Activated CD4-positive, alpha-beta T cell treated with anti-CD3 and anti-CD28 coated beads, Interleukin-2, amount 50 U/mL, for 1 hour (primary cell): Measurements from ENCODE around the gene C17orf107.
"Not testable (repeated sequence)": the region's sequence is repeated elsewhere in the genome, so short reads cannot be mapped to it uniquely, and the experiment has no call there.

ENCODE experiments used
- DNase-seq: peaks from one replicate; pipeline ENCODE4 v3.0.0-alpha.2; 2020

The C17orf107 gene

DNA sequence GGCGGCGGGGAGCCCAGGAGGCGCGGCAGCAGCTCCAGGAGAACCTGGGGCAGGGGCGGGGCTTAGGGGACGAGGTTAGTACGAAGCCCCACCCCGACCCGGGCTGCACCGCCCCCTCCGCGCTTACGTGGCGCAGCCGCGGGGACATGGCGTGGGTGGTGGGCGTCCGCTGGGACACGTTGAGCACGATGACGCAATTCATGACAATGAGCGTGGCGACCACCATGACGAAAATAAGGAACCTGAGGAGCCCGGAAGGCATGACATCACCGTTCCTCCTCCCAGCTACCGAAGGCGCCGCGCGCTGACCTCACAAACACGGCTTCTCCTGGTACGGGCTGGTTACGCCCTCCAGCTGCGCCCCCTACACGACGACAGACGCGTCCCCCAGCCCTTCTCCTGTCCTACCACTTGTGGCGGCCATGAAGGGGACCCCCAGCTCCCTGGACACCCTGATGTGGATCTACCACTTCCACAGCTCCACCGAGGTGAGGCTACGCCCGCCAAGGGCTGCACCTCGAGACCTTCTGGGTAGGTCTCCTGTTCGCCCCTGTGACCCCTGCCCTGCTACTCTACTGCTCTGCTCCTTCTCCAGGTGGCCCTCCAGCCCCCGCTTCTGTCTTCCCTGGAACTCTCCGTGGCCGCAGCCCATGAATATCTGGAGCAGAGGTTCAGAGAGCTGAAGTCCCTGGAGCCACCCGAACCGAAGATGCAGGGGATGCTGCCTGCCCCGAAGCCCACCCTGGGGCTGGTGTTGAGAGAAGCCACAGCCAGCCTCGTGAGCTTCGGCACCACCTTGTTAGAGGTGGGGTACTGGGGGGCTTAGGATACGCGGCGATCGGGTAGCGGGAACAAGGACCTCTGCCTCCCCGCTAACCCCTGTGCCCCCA, at the start of gene C17orf107:
TSS of gene C17orf107 (plus strand) at position 196 of the 890 bp plus-strand sequence. CDS start at position 423, 227 bp downstream.
- DNase-seq: peak; percentile 94

DNA sequence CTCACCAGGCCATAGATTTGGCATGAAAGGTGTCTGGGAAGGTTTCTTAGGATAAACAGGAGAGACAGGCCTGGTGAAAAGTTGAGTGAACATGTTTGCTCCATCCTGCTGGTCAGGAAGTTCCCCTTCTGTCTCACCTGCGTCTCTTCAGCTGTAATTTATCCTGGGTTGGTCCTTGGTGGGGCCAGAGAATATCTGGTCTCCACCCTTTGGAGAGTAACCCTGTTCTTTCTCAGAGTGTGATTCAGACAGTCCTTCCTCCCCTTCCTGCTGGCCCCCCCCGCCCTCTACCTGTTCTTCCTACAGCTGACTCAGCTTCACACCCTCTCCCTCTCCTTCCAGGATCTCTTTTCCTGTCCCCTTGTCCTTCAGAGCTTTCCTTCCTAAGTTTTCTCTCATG, 49.1 kb upstream of the C17orf107 start:
- DNase-seq: no peak

DNA sequence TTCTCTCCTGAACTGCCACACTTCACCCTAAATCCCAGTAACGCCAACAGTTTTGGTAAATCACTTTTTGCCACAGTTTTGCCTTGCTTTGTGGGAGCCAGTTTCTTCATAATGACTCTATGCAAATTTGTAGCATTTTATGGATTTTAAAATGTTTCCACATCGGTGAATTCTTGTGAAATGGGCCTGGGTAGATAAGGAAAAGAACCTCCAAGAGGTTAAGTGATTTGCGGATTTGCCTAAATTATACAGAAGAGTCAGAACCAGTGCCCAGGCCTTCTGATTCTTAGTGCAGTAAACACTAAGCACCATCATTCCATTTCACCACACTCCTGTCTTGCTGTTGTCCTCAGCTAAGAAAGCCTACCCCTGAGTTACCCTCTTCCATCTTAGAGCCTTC, 48.3 kb upstream of the C17orf107 start:
- DNase-seq: no peak

DNA sequence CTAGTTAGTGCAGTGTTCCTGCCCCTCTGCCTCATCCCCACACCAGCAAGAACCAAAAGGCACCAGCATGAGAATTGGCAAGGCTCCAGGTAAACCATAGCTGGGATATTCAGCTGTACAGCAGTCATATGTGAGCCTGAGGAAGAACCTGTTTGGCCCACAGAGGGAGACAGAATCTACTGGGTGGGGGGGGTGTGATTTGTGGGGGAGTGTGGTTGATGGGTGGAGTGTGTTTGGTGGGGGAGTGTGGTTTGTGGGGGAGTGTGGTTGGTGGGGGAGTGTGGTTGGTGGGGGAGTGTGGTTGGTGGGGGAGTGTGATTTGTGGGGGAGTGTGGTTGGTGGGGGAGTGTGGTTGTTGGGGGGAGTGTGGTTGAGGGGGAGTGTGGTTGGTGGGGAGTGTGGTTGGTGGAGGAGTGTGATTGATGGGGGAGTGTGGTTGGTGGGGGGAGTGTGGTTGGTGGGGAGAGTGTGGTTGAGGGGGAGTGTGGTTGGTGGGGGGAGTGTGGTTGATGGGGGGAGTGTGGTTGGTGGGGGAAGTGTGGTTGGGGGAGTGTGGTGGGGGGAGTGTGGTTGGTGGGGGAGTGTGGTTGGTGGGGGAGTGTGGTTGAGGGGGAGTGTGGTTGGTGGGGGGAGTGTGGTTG, 46.6 kb upstream of the C17orf107 start:
- DNase-seq: no peak

DNA sequence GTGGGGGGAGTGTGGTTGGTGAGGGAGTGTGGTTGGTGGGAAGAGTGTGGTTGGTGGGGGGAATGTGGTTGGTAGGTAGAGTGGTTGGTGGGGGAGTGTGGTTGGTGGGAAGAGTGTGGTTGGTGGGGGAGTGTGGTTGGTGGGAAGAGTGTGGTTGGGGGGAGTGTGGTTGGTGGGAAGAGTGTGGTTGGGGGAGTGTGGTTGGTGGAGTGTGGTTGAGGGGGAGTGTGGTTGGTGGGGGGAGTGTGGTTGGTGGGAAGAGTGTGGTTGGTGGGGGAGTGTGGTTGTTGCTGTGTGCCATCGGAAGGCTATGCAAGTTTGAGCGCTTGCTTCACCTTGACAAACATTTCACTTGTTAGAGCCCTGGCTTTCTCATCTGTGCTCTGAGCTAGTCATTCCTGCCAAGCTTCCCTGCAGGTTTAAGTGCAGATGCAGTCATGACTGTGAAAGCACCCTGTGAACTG, 46.1 kb upstream of the C17orf107 start:
- no peak for DNase-seq

DNA sequence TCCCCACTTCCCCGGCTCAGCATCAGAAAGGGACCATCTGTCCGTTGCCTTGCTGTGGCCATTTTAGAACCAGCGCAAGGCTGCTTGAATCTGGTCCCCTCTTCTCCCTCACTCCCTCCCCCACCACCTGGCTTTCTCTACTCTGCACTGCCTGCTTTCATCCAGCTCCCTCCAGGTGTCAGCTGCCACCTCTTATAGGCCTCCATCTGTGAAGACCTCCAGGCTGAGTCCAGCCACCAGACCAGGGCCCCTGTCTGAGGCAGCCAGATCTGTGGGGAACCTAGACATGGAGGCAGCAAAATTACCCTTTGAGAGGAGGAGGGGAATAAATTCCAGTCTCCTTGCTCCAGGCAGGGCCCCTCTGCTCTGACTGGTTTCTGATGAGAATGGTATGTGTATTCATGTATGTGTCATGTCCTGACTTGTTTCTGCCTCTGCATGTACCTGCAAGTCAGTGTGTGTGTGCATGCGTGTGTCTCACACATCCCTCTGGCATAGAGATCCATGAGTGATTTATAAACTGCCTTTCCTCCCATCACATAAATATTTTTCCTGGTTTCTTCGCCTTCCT, 45.1 kb upstream of the C17orf107 start:
- DNase-seq: no peak

DNA sequence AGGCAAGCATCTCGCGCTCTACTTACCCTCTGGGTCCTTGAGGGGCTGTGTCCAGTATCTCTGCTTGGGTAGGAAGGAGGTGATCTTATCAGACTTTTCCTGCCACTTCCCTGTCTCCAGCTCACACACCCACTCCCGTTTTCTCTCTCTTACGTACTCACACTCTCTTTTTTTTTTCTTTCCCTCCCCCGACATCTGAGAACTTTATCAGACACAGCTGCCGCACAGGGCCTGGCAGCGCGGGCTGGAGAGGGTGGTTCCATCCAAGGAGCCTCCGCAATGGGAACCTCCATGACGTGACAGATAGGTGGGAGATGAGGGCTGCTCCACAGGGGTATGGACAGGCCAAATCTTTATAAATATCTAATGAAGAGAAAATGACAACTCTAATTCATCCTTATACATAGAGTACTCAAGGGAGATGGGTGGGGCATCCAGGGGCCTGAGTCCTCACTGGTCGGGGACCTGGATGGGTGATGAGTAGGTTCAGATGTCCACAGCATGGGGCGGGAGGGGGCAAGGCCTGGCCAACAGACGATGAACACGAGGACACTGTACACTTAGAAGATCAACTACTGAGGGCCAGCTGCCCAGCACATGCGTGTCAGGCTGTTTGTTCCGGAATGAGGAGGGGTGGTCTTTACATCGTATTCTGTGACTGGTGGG, 42.9 kb upstream of the C17orf107 start:
- no peak for DNase-seq

DNA sequence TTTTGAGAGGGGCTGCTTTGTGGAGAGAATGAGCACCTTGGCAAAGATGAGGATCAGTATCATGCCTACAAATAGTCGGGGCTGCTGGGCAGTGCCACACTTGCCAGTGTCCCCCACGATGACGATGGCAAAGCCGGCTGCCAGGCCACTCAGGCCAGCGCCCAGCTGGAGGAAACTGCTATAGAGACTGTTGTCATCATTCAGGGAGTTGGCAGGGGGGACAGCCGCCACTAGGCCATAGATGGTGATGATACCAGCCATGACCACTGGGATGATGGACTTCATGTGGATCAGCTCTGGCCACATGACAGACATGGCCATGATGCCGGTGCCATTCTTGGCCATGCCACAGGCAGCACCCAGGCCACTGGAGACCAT, 42.4 kb upstream of the C17orf107 start:
- DNase-seq: no peak

DNA sequence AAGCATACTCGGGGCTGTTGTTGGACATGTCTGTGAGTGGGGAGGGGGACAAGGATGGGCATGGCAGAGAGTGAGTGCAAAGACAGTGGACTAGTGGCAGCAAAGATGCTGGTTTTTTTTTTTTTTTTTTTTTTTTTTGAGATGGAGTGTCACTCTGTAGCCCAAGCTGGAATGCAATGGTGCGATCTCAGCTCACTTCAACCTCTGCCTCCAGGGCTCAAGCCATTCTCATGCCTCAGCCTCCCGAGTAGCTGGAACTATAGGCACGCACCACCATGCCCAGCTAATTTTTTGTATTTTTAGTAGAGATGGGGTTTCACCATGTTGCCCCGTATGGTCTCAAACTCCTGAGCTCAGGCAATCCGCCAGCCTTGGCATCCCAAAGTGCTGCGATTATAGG, 42.0 kb upstream of the C17orf107 start:
- DNase-seq: not testable (repeated sequence)

DNA sequence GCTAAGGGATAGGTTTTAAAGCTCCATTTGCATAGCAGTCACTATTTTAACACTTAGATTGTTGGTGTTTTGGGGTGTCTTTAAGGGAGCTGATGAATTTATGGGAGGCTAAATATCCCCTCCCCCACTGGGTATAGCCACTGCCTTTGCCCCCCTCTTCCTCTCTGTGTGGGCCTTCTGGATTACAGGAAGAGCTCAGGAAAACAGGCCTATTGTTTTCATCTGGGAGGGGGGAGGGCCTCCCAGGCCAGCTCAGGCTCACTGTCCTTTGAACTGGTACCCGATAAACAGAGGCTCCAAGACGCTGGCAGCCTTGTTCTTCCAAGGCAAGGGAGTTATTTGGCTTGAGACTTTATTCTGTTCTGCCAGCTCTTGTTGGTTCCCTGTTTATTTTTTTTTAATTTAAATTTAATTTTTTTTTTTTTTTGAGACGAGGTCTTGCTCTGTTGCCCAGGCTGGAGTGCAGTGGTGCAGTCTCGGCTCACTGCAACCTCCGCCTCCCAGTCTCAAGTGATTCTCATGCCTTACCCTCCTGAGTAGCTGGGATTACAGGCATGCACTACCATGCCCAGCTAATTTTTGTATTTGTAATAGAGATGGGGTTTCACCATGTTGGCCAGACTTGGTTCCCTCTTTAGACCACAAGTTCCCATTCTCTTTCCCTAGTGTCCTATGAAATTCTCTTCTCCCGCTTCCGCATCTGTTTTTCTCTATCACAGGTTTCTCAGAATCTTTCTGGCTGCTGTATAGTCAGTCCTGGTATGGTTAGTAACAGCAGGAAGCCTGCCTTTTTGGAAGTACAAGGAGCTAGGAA, 41.1 kb upstream of the C17orf107 start:
- DNase-seq: no peak

DNA sequence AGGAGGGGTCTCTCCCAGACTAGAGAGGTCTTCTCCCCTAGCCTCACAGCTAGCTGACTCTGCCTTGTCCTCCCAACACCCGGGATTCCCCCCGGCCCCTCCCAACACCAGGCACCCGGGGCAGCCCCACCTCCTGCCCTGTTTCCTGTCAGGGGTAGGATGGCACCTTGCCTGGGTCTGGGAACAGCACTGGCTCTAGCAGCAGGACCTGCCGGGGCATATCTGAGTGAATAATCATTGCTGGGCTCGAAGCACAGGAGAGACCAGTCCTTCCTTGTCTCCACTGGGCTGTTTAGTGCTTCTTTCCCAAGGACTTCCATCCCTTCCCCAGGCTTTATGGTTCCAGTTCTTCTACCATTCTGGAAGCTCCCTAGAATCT, 40.5 kb upstream of the C17orf107 start:
- no peak for DNase-seq

DNA sequence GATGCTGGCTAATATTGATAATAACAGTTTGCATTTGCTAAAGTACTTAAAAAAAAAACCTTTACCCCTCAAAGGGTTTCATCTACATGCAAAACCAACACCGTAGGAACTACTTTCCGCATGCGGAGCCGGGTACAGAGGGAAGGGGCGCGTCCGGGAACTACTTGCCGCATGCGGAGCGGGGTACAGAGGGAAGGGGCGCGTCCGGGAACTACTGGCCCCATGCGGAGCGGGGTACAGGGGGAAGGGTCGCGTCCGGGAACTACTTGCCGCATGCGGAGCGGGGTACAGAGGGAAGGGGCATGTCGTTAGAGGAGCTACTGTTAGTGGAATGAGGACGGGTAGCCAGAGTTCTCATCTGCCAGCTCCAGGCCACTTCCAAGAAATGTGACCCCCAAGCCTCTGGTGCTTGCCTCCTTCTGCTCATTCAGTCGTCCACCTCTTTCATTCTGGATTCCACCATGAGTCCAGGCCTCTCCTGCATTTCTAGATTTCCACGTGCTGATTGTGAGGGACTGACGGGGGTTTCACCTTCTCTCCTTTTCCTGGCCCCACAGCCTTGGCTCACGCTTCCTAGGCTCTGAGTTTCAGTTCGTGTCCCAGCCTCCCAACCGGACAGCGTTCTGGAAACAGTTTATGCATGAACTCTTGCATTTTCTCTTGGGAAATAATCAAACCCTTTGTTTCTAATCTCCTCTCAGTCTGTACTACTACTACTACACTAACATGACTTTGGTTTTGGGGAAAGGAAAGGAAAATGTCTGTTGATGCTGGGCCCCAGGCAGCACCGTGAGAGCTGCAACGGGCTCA, 39.3 kb upstream of the C17orf107 start:
- DNase-seq: no peak

DNA sequence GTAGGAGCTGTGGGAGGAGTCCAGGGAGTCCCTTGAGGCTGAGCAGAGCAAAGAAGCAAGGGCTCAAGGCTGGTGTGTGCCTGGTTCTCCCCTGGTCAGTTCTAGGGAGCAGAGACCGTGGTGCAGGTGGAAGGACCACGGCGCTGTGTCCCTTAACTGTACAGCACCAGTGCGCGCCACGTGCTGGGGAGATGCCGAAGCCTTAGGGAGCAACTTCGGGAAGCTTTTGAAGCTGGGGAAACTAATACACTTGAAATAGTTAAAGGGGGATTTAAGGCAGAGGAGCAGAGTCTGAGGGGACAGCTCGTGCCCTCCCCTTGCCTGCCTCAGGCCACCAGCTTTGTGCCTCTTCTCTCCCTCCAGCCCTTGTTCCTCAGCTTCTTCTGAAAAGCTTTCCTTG, 38.7 kb upstream of the C17orf107 start:
- DNase-seq: no peak

DNA sequence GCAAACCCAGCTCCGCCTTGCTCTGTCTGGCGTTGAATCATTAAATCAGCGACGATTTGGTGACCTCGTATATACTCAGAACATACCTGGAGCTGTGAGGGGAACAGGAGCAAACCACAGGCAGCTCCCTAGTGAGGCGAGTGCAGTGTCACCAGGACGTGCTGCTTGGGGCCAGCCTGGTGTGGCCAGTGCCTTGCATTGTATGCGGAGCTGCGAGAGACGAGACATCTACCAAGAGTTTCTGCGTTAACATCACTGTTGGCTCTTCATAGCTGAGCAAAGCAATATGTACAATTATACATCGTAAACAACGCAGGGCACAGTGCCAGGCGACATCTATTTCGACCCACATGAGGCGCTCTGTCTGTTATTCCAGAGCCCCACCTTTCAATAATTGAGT, 38.3 kb upstream of the C17orf107 start:
- DNase-seq: no peak

DNA sequence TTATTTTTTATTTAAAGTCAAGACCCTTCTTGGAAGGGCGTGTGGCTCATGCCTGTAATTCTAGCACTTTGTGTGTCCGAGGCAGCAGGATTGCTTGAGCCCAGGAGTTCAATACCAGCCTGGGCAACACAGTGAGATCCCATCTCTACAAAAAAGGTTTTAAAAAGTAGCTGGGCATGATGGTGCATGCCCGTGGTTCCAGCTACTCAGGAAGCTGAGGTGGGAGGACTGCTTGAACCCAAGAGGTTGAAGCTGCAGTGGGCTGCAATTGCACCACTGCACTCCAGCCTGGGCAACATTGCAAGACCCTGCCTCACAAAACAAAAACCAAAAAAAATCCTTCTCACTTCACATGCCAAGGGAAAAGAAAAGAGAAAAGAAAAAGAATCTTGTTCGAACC, 36.6 kb upstream of the C17orf107 start:
- DNase-seq: no peak

DNA sequence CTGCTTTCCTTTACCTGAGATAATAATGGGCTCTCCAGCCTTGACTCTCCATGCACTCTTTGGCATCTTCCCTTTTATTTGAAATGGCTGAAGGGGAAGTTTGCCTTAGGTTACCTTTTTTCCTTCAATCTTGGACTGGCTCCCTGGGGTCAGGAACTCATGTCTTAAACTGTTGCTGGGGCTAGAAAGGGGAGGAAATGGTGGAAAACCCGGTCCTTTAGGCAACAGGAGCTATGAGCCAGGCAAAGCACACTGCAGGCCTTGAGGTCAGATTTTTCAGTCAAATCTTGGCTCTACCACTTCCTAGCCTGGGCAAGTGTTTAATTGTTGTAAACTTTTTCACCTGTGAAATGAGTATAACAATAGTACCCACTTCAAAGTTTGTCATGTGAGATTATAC, 36.0 kb upstream of the C17orf107 start:
- DNase-seq: no peak

DNA sequence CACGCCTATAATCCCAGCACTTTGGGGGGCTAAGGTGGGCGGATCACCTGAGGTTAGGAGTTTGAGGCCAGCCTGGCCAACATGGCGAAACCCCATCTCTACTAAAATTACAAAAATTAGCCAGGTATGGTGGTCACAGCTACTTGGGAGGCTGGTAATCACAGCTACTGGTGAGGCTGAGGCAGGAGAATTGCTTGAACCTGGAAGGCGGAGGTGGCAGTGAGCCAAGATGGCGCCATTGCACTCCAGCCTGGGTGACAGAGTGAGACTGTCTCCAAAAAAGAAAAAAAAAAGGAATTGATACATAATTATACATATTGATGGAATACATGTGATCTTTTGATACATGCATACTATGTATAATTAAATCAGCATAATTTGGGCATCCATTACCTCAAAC, 31.8 kb upstream of the C17orf107 start:
- not testable (repeated sequence) for DNase-seq

DNA sequence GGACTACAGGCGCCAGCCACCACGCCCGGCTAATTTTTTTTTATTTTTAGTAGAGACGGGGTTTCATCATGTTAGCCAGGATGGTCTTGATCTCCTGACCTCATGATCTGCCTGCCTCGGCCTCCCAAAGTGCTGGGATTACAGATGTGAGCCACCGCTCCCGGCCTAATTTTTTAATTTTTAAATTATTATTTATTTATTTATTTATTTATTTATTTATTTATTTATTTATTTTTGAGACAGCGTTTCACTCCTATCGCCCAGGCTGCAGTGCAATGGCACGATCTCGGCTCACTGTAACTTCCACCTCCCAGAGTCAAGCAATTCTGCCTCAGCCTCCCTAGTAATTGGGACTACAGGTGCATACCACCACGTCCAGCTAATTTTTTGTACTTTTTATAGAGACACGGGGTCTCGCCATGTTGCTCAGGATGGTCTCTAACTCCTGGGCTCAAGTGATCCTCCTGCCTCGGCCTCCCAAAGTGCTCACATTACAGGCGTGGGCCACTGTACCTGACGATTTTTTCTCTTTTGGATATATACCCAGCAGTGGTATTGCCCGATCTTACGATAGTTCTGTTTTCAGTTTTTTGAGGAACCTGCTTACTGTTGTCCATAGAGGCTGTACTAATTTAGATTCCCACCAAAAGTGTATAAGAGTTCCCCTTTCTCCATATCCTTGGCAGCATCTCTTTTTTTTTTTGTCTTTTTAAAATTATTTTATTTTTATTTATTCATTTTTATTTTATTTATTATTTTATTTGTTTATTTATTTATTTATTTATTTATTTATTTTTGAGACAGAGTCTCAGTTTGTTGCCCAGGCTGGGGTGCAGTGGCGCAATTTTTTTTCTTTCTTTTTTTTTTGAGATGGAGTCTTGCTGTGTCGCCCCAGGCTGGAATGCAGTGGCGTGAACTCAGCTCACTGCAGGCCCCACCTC, 30.0 kb upstream of the C17orf107 start:
- DNase-seq: not testable (repeated sequence)

DNA sequence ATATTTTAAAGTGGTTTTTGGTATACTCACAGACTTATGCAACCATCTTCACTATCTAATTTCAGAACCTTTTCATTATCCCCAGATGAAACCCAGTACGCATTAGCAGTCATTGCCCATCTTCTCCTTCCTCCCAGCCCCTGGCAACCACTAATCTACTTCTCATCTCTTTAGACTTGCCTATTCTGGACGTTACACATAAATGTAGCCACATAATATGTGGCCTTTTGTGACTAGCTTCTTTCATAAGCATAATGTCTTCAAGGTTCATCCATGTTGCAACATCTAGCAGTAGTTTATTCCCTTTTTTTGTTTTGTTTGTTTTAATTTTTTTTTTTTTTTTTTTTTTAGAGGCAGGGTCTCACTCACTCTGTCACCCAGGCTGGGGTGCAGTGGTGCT, 28.5 kb upstream of the C17orf107 start:
- DNase-seq: no peak

DNA sequence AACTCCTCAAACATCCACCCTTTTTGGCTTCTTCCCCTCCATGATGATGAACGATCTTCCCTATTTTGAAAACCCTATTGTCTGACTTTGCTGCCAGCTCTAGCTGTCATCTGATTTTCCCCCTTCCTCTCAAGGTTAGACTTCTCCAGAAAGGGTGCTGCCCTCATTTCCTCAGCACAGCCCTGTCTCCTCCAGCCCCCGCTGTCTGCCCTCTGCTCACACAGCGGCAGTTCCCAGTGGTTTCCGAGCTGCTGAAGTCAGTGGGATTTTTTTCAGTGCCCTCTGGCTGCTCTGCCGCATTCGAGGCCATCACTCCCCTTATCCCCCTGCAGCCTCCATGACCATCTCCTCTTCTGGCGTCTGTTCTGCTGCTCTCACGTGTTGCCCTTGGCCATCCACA, 26.6 kb upstream of the C17orf107 start:
- DNase-seq: no peak

DNA sequence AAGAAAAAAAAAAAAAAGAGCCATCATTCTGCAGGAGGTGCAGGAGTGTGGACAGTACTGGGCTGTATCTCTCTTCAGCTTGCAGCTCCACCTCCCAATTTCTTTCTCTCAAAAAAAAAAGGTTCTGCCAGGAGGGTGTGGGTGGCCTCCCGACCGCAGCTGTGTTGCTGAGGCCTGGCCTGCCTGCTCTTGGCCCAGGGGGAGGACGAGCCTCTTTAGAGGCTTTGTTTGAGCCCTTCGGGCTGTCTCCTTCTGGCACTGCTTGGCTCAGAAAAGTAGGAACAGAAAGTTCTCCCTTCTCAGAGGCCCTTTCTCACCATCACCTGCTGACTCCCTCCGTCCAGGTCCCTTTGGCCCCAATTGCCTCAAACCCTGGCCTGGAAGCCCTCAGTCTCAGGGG, 22.2 kb upstream of the C17orf107 start:
- no peak for DNase-seq
